ENCODE measurements around the gene GRM7.

DNA sequence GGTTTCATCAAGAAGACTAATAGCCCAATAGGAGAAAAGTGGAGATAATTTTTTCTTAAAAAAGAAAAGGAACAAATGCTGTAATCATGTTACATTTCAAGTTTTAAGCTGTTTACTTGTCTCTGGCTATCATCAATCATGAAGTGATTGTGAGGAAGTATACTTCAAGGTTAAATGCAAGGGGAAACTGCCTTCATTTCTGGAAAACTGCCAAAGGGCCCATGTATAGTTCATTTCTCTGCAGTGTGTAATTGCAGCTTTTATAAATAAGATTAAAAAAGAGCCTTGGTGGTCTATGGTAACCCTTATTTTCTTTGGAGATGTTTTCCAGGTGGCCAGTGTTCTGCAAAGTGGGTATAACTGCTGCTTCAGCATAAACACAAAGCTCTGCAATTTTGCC lies 101.9 kb downstream of the GRM7 start:
- TF ChIP-seq GATA2 (IDR thresholded peaks at IDR 0.05; ENCODE audit: low read depth, low read length) = no peak
- TF ChIP-seq GATA3 (IDR thresholded peaks at IDR 0.05; ENCODE audit: low read depth, low read length) = no peak

Measured in SH-SY5Y (cell line).